CD4-positive, alpha-beta T cell (primary cell): ENCODE data around the gene OR5I1. TPM values are rescaled to one million over a fixed set of nuclear protein-coding genes. Genes with fewer than 3 reads are reported as not detected.

Source experiments
- ATAC-seq: fragments of 200-7000 bp; cut with Tn5 transposase; one replicate; pipeline ENCODE4 v1.10.0; 2022; ENCODE audit warnings: mild to moderate bottlenecking; ENCODE audit not compliant: poor library complexity
- CTCF ChIA-PET: fragments of 350-600 bp; sonication (Branson Sonifier 250); formaldehyde crosslinking; loops from one replicate; lab custom pipeline; 2021; ENCODE audit warnings: antibody characterized with exemption, inconsistent platforms; lab: Charles Lee
- POLR2A ChIA-PET: fragments of 350-600 bp; sonication (Branson Sonifier 250); formaldehyde crosslinking; loops from one replicate; lab custom pipeline; 2021; ENCODE audit warnings: antibody characterized with exemption, inconsistent platforms; lab: Charles Lee
- DNase-seq, 14 experiments: peaks; one replicate each; pipeline ENCODE4 v3.0.0-alpha.2; 2013 to 2020; ENCODE audit warnings: mixed read lengths in 2 of 14
- H3K27ac ChIP-seq, 2 donors: one replicate each; pipeline versions ENCODE4 v1.5.1 to v1.7.0; 2013; ENCODE audit warnings: low read length in 2 of 2, low read depth in 1 of 2, mild to moderate bottlenecking in 1 of 2
- H3K27me3 ChIP-seq, 2 experiments: 1 replicate in 1 of 2; 2 replicates in 1 of 2; pipeline versions ENCODE4 v1.6.1 to v1.7.0; 2013; ENCODE audit warnings: low read length in 2 of 2, control low read depth in 1 of 2, mild to moderate bottlenecking in 1 of 2, moderate library complexity in 1 of 2; ENCODE audit not compliant: insufficient read depth in 2 of 2, control insufficient read depth in 1 of 2
- H3K36me3 ChIP-seq: one replicate; pipeline ENCODE4 v1.6.1; 2013; ENCODE audit warnings: low read length, control low read depth; ENCODE audit not compliant: insufficient read depth
- H3K4me1 ChIP-seq: one replicate; pipeline ENCODE4 v1.6.1; 2013; ENCODE audit warnings: low read length, control low read depth; ENCODE audit not compliant: insufficient read depth
- H3K4me3 ChIP-seq: one replicate; pipeline ENCODE4 v1.5.1; 2013; ENCODE audit warnings: mild to moderate bottlenecking, low read length, moderate library complexity
- H3K9me3 ChIP-seq, 2 experiments: 1 replicate in 1 of 2; 2 replicates in 1 of 2; pipeline versions ENCODE4 v1.6.1 to v1.7.0; 2013; ENCODE audit warnings: low read length in 2 of 2, mild to moderate bottlenecking in 2 of 2, control low read depth in 1 of 2, moderate library complexity in 1 of 2; ENCODE audit not compliant: control insufficient read depth in 1 of 2, insufficient read depth in 1 of 2
- H3K27ac Mint-ChIP-seq: one replicate; pipeline ENCODE4 v1.8.0; 2020; ENCODE audit warnings: mixed read lengths
- H3K27me3 Mint-ChIP-seq: one replicate; pipeline ENCODE4 v1.8.0; 2021; ENCODE audit warnings: mixed read lengths
- H3K36me3 Mint-ChIP-seq: one replicate; pipeline ENCODE4 v1.8.0; 2021; ENCODE audit warnings: low read depth, mixed read lengths
- H3K4me1 Mint-ChIP-seq: one replicate; pipeline ENCODE4 v1.8.0; 2021; ENCODE audit warnings: low read depth, mixed read lengths
- H3K4me3 Mint-ChIP-seq: one replicate; pipeline ENCODE4 v1.8.0; 2020; ENCODE audit warnings: mild to moderate bottlenecking, mixed read lengths
- H3K9me3 Mint-ChIP-seq: one replicate; pipeline ENCODE4 v1.8.0; 2020; ENCODE audit warnings: mixed read lengths
- intact Hi-C, 2 experiments: fragments of 100-400 bp; cut with DNase I in 1 of 2; cut with micrococcal nuclease in 1 of 2; formaldehyde crosslinking; loops; one replicate each; pipeline versions ENCODE4 v1.15.1 to v1.9.0; 2023 to 2025; cut with DNase I, micrococcal nuclease
- polyA plus RNA-seq, 2 donors: library from polyadenylated mRNA; unstranded; fragments of 120-200 nt; gene quantifications; one replicate each; pipeline ENCODE4 v1.2.1, GENCODE V29; 2013
- total RNA-seq, 174 experiments: library from RNA in 2 of 174; stranded (reverse) in 2 of 174; gene quantifications; one replicate each; pipeline ENCODE4 v1.2.3 and lab custom pipeline; 2021 to 2026
- TF ChIP-seq, protein P1 (sequence below): fragments of 200-600 bp; IDR thresholded peaks from one replicate; pipeline ENCODE4 v1.8.0; 2022; ENCODE audit warnings: antibody characterized with exemption, mild to moderate bottlenecking

The OR5I1 gene
- not detected for total RNA-seq
- not detected for polyA plus RNA-seq (2013, experiment 1 of 2)
- polyA plus RNA-seq (2013, experiment 2 of 2), result not detected
- 0 reads per million in 172 experiments for total RNA-seq (lab: John Stamatoyannopoulos, UW)

DNA sequence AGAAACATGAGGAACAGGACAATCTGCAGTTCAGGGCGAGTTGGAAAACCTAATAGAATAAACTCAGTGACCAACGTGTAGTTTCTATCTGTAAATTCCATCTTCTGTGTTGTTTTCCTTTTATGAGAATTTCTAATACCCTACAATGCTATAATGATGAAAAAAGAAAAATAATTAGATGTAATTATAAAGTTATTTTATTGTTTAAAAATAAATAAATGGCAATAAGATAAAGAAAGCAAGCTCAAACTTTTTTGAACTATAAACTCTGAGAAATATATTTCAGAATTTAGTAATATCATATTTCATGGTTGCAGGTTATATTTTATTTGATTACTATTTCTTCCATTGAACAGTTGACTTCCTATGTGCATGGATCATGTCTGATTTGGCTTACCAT lies at the start of gene OR5I1:
Gene OR5I1 (minus strand): TSS at position 101 of the 400 bp plus-strand sequence. CDS start 0 bp downstream, at position 101.
- H3K9me3 ChIP-seq, result no peaks in the 10 kb centered on the region
- no peaks in the 10 kb centered on the region for H3K27me3 Mint-ChIP-seq
- ChIA-PET CTCF (no interaction called here), POLR2A (no interaction called here)
- intact Hi-C loops, result no loop called here
- no peak within 1 kb of the TSS for H3K27ac ChIP-seq
- no peak within 1 kb of the TSS for H3K27ac Mint-ChIP-seq
- no peaks in the 10 kb centered on the region for H3K36me3 ChIP-seq
- H3K4me3 Mint-ChIP-seq, result no peak within 1 kb of the TSS
- H3K4me3 ChIP-seq, result no peak within 1 kb of the TSS
- H3K27me3 ChIP-seq, result no peaks in the 10 kb centered on the region
- H3K9me3 Mint-ChIP-seq, result peaks cover 8% of the 10 kb centered on the region
- ATAC-seq (no peak), DNase-seq (no peak)
- H3K4me1 ChIP-seq, result no peaks in the 10 kb centered on the region
- TF ChIP-seq, protein P1, sequence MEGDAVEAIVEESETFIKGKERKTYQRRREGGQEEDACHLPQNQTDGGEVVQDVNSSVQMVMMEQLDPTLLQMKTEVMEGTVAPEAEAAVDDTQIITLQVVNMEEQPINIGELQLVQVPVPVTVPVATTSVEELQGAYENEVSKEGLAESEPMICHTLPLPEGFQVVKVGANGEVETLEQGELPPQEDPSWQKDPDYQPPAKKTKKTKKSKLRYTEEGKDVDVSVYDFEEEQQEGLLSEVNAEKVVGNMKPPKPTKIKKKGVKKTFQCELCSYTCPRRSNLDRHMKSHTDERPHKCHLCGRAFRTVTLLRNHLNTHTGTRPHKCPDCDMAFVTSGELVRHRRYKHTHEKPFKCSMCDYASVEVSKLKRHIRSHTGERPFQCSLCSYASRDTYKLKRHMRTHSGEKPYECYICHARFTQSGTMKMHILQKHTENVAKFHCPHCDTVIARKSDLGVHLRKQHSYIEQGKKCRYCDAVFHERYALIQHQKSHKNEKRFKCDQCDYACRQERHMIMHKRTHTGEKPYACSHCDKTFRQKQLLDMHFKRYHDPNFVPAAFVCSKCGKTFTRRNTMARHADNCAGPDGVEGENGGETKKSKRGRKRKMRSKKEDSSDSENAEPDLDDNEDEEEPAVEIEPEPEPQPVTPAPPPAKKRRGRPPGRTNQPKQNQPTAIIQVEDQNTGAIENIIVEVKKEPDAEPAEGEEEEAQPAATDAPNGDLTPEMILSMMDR, result no peak
- no peaks in the 10 kb centered on the region for H3K36me3 Mint-ChIP-seq
- H3K4me1 Mint-ChIP-seq, result no peaks in the 10 kb centered on the region

DNA sequence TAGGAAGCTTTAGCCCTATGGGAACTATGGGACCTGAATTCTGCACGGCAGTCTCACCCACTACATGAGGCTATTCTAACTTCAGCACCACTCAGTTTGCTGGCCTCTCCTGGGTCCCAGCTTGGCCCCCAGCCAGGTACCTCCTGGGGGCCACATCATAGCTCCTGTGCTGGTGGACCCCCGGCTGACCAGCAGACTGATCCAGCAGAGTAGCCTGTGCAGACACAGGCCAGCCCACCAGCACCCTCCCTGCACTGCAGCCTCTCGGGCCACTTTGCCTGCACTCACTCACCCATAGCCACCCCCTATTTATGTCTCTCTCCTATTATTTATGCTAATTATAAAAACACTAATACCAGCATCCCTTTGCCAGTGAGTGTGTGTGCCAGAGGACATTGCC lies 34.7 kb upstream of the OR5I1 start:
- TF ChIP-seq, protein P1, result no peak
- no peaks in the 10 kb centered on the region for H3K27me3 Mint-ChIP-seq
- ATAC-seq (no peak), DNase-seq (no peak)
- H3K36me3 Mint-ChIP-seq, result no peaks in the 10 kb centered on the region
- Histone ChIP-seq H3K4me1 (no peaks in the 10 kb centered on the region), H3K27ac (no peak overlapping the region), H3K9me3 (peaks cover 0 to 14% of the 10 kb centered on the region in 2 experiments), H3K27me3 (no peaks in the 10 kb centered on the region), H3K36me3 (no peaks in the 10 kb centered on the region), H3K4me3 (no peak overlapping the region)
- H3K4me1 Mint-ChIP-seq, result no peaks in the 10 kb centered on the region
- H3K4me3 Mint-ChIP-seq, result no peak overlapping the region
- peaks cover 10% of the 10 kb centered on the region for H3K9me3 Mint-ChIP-seq
- intact Hi-C loops, result no loop called here
- POLR2A ChIA-PET, result no interaction called here
- H3K27ac Mint-ChIP-seq, result no peak overlapping the region
- CTCF ChIA-PET, result no interaction called here

DNA sequence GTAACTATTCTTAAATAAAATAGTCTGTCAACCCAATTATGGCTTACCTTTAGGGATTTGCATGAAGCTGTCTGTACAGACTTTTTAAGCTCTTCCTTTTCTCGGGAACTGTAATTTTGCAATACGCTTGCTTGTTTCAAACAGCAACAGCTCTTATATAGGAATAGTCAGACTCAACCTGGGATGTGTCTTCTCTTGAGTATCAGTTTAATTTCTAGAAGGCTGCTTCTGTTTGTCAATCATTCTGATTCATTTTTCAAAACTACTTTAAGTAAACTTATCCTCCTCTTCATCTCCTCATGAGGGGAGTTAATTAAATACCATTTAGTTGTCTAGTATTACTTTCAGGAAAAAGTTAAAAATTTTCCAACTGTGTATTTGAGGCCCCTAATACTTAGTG lies 33.6 kb upstream of the OR5I1 start, which contains the start of gene OR10AG1:
Gene OR10AG1 (minus strand): TSS at position 101 of the 400 bp plus-strand sequence. CDS start 38 bp downstream, at position 63.
- H3K9me3 Mint-ChIP-seq, result peaks cover 10% of the 10 kb centered on the region
- no peak within 1 kb of the TSS for H3K27ac Mint-ChIP-seq
- ATAC-seq (no peak), DNase-seq (no peak)
- H3K4me1 Mint-ChIP-seq, result no peaks in the 10 kb centered on the region
- Histone ChIP-seq H3K9me3 (peaks cover 0 to 14% of the 10 kb centered on the region in 2 experiments), H3K4me1 (no peaks in the 10 kb centered on the region), H3K4me3 (no peak within 1 kb of the TSS), H3K27me3 (no peaks in the 10 kb centered on the region), H3K36me3 (no peaks in the 10 kb centered on the region), H3K27ac (no peak within 1 kb of the TSS)
- H3K27me3 Mint-ChIP-seq, result no peaks in the 10 kb centered on the region
- no peak within 1 kb of the TSS for H3K4me3 Mint-ChIP-seq
- H3K36me3 Mint-ChIP-seq, result no peaks in the 10 kb centered on the region
- ChIA-PET POLR2A (no interaction called here), CTCF (no interaction called here)
- intact Hi-C loops, result no loop called here
- TF ChIP-seq, protein P1, result no peak
